HL-60 (cell line): Measurements from ENCODE around the gene ANO9.

Source experiments
- DNase-seq, 2 experiments: peaks; one replicate each; pipeline ENCODE4 v3.0.0-alpha.2; 2010 to 2020; ENCODE audit warnings: low read depth in 1 of 2, low spot score in 1 of 2
- H3K27ac ChIP-seq: fragments of 250-450 bp; sonication (Bioruptor Pico); replicated peaks from 2 replicates; pipeline ENCODE4 v1.5.1; 2020; ENCODE audit warnings: mild to moderate bottlenecking, moderate library complexity
- H3K27me3 ChIP-seq: fragments of 250-450 bp; sonication (Bioruptor Pico); 2 replicates; pipeline ENCODE4 v1.5.1; 2021; ENCODE audit warnings: mild to moderate bottlenecking, moderate library complexity; ENCODE audit not compliant: insufficient read depth, poor library complexity, severe bottlenecking
- H3K4me3 ChIP-seq: replicated peaks from 2 replicates; pipeline ENCODE4 v1.5.1; 2011; ENCODE audit warnings: mild to moderate bottlenecking, control low read depth, low read length; ENCODE audit not compliant: insufficient read depth
- CTCF ChIP-seq: IDR thresholded peaks from one replicate; pipeline ENCODE4 v1.5.1; 2011; ENCODE audit warnings: low read length, control low read depth, inconsistent platforms; ENCODE audit not compliant: insufficient read depth
- GABPA ChIP-seq: IDR thresholded peaks from 2 replicates; pipeline ENCODE4 v1.6.1; 2012; ENCODE audit warnings: low read depth
- POLR2AphosphoS5 ChIP-seq: IDR thresholded peaks from 2 replicates; pipeline ENCODE4 v1.6.1; 2012; ENCODE audit warnings: low read depth
- SPI1 ChIP-seq: IDR thresholded peaks from 2 replicates; pipeline ENCODE4 v1.6.1; 2012; ENCODE audit warnings: low read depth, mild to moderate bottlenecking, borderline replicate concordance
- TF ChIP-seq, protein P1 (sequence below): IDR thresholded peaks from 2 replicates; pipeline ENCODE4 v1.6.1; 2012; ENCODE audit warnings: low read depth; ENCODE audit not compliant: insufficient replicate concordance

ANO9 gene

GRCh38 chr11:373716-374551 is 67.9 kb downstream of the ANO9 start:
- Histone ChIP-seq H3K27me3 (peaks cover 22% of the 10 kb centered on the region), H3K4me3 (no peak overlapping the region), H3K27ac (no peak overlapping the region)
- TF ChIP-seq GABPA (no peak), SPI1 (no peak), POLR2AphosphoS5 (no peak), CTCF (no peak)
- TF ChIP-seq, protein P1, sequence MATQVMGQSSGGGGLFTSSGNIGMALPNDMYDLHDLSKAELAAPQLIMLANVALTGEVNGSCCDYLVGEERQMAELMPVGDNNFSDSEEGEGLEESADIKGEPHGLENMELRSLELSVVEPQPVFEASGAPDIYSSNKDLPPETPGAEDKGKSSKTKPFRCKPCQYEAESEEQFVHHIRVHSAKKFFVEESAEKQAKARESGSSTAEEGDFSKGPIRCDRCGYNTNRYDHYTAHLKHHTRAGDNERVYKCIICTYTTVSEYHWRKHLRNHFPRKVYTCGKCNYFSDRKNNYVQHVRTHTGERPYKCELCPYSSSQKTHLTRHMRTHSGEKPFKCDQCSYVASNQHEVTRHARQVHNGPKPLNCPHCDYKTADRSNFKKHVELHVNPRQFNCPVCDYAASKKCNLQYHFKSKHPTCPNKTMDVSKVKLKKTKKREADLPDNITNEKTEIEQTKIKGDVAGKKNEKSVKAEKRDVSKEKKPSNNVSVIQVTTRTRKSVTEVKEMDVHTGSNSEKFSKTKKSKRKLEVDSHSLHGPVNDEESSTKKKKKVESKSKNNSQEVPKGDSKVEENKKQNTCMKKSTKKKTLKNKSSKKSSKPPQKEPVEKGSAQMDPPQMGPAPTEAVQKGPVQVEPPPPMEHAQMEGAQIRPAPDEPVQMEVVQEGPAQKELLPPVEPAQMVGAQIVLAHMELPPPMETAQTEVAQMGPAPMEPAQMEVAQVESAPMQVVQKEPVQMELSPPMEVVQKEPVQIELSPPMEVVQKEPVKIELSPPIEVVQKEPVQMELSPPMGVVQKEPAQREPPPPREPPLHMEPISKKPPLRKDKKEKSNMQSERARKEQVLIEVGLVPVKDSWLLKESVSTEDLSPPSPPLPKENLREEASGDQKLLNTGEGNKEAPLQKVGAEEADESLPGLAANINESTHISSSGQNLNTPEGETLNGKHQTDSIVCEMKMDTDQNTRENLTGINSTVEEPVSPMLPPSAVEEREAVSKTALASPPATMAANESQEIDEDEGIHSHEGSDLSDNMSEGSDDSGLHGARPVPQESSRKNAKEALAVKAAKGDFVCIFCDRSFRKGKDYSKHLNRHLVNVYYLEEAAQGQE = no peak
- no peak for DNase-seq

GRCh38 chr11:372809-373715 is 68.7 kb downstream of the ANO9 start:
- TF ChIP-seq POLR2AphosphoS5 = no peak
- TF ChIP-seq SPI1 = no peak
- TF ChIP-seq CTCF = no peak
- TF ChIP-seq, protein P1 = no peak
- TF ChIP-seq GABPA = no peak
- H3K27me3 ChIP-seq = peaks cover 29% of the 10 kb centered on the region
- H3K27ac ChIP-seq = no peak overlapping the region
- no peak for DNase-seq
- H3K4me3 ChIP-seq = no peak overlapping the region

DNA sequence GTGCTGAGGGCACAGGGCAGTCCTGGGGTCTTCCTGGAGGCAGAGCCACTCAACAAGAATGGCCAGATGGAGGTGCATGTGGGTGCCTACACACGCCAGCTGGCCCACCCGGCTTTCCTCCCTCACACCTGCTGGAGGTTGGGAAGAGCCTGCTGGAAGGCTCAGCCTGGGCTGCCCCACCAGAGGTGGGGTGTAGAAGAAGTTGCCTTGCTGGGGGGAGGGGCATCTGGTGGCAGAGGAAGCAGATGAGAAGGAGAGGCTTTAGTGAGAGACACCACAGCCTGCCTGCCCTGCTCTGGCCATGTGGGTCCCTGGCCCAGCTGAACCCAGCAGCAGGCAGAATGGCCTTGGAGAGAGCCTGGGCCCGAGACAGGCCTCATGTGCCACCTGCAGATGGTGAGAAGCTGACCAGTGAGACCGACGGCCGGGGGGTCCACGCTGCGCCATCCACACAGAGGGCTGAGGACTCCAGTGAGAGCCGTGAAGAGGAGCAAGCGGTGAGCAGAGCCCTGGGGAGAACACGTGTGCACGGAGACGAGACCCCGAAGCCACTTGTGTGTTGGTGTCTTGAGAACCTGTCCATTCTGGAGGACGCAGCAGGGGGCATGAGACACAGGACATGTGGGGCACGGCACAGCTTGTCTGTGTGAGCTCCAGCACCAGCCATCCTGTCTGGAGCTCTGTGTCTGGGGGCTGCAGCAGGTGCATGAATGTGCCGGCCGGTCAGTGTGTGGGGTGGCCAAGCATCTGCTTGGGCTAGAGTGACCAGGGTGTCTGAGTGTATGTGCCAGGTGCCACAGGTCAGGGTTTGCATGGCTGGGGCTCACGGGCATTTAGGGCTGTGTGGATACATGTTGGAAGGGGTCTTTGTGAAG is 69.9 kb downstream of the ANO9 start:
- DNase-seq = no peak
- H3K4me3 ChIP-seq = no peak overlapping the region
- no peak for TF ChIP-seq CTCF
- TF ChIP-seq GABPA = no peak
- TF ChIP-seq POLR2AphosphoS5 = no peak
- TF ChIP-seq, protein P1 = no peak
- TF ChIP-seq SPI1 = no peak
- no peak overlapping the region for H3K27ac ChIP-seq
- H3K27me3 ChIP-seq = peaks cover 39% of the 10 kb centered on the region
